Caki2 (cell line): Measurements from ENCODE around the gene ODF4. TPM values are rescaled to one million over a fixed set of nuclear protein-coding genes. Genes with fewer than 3 reads are reported as not detected.
A peak's percentile ranks its signal among the peaks of the same experiment; 100 is the strongest.
"Not testable (repeated sequence)": the region's sequence is repeated elsewhere in the genome, so short reads cannot be mapped to it uniquely, and the experiment has no call there.

Experiments used
- DNase-seq: peaks from one replicate; pipeline ENCODE4 v3.0.0-alpha.2; 2015; ENCODE audit warnings: low read depth
- in situ Hi-C: cut with HindIII; loops from 2 replicates; pipeline ENCODE4 v1.10.0; 2016; ENCODE audit warnings: low sequenced_read_pairs, low pct_unique_long_range_greater_than_20kb, mixed read lengths
- total RNA-seq: library from RNA; depleted of rRNA; stranded (reverse); fragments of >200 nt; shearing (Covaris generic); gene quantifications from 2 replicates; pipeline ENCODE4 v1.2.3, GENCODE V29; 2014; ENCODE audit warnings: low replicate concordance; rRNA removed

The ODF4 gene
- total RNA-seq, 1 experiment from 2014 or later: not detected

DNA sequence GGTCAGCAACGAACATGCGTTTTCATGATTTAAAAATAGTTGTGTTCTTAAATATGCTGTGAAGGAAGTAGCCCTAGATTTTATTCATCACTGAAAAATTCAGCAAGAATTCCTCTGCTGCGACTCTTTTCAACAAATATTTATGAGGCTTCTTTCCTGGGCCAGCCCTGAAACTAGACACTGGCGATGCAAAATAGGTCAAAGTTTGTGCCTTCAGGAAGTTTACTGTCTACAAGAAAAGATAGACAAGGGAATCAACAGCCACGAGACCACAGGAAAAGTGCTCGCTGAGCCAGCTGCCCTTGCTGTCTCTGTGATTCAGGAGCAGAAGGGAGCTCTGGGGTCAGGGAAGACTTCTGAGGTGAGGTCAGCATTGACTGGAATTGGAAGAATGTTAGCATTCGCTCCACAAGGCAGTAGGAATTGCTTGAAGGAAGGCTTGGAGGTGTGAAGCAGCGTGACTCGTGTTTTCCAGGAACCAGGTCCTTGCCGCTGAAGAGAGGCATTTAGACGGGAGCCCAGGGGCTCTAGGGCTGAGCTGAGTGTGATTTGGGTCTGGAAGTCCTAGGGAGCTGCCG is 45.2 kb downstream of the ODF4 start:
- peak; percentile 87 for DNase-seq
- in situ Hi-C loops: no loop called here

DNA sequence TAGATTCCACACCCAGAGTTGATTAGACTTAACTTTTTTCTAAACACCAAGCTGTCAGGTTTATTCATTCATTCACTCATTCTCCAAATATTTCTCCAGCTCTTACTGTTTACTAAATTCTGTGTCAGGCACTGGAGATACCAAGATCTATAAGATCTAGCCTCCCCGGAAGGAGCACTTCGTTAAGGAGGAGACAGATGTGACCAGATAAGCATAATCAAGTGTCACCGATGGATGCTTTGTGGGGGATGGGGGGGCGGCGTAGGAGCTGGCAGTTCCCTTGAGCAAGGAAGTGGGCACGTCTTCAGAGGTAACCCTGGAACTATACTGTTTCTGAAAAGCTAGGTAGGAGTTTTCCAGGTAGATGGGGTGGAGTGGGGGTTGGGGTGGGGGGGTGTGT is 47.2 kb downstream of the ODF4 start:
- in situ Hi-C loops: no loop called here
- DNase-seq: no peak

DNA sequence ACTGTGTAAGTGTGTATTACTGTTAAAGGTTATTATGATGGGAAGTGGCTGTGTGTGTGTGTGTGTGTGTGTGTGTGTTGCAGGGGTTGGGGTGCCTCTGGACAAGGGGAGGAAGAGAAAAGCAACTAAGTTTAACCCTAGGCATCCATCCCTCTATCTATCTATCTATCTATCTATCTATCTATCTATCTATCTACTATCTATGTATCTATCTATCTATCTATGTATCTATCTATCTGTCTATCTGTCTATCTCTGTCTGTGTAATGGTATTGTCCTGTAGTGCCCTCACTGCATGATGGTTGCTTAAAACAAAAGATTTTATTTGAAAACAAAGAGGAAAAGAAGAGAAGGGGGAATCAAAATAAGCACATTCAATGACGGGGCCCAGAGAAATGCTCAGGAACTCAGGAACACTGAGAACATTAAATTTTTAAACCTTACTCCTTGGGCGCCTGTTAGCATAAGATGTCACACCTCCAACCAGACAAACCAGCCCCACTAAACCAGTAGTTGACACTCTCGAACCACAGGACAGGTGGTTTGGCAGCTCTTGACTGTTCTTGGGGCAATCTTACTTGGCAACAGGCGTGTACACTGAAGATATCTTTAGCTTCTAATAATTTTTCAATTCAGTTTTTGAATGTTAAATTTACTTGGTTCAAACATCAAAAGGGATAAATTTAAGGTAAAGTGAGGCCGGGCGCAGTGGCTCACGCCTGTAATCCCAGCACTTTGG is 48.4 kb downstream of the ODF4 start:
- in situ Hi-C loops: no loop called here
- DNase-seq: no peak

DNA sequence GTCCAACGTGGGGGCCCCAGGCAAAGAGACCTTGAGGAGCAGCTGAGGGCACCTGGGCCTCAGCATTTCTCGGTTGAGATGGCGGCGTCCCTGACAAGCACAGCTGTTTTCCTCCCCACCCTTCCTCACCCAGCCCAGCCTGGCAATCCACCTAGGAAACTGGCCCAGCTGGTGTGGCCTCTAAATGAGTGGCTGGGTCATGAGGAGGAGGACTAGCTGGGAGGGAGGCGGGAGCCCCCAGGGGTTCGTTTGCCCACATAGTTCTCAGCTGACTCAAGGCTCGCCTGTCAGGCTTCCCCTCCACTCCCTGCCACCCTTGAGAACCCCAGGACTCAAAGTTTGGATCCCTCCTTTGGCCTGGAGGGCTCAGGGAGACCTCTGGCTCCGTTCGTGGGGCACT is 52.1 kb downstream of the ODF4 start:
- in situ Hi-C loops: no loop called here
- DNase-seq: no peak

DNA sequence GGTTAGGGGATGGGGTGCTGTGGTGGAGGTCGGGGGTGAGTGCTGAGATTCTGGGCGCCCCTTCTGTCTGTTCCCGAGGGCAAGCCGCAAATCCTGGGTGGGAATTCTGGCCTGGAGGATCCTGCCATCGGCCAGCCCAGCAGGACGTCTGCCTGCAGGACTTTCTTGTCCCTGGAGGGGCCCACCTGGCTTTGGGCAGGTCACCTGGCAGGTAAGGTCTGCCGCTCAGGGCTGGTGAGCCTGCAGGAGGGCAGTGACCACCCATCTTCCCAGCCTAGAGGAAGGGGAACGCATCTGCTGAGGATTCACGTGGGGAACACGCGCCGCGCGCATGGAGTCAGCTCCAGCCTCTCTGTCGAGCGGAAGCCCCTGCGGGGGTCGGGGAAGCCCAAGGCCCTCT is 52.6 kb downstream of the ODF4 start:
- no peak for DNase-seq
- in situ Hi-C loops: no loop called here

DNA sequence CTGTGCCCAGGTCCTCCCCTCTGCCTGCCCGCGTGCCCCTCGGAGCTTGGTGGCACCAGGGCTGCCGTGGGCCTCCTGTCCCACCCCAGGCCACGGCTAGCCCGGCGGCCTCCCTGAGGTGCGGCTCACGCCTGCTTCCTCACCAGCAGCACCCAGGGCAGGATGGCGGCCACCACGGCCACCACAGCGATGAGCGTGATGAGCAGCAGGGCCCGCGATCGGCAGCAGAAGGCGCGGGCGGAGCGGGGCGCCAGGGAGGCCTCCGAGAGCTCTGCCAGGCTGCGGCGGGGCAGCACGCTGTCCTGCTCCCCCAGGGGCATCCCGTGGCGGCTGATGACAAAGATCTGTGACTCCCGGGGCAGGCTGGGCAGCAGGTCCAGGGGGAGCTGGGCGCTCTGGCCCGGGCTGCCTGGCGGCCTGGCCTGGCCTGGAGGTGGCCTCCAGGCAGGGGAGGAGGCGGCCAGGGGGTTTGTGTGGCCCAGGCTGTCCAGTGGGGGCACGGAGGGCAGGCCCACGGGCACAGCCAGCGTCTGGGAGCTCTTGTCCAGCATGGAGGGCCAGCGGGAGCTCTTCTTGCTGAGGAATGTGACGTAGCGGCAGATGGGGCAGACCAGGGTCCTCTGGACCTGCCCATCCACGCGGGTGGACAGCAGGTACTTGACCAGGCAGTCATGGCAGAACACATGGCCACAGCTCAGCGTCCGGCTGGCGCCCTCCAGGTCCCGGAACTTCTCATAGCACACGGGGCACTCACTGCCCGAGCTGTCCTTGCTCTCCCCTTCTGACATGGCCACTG is 53.2 kb downstream of the ODF4 start:
- no peak for DNase-seq
- in situ Hi-C loops: no loop called here

DNA sequence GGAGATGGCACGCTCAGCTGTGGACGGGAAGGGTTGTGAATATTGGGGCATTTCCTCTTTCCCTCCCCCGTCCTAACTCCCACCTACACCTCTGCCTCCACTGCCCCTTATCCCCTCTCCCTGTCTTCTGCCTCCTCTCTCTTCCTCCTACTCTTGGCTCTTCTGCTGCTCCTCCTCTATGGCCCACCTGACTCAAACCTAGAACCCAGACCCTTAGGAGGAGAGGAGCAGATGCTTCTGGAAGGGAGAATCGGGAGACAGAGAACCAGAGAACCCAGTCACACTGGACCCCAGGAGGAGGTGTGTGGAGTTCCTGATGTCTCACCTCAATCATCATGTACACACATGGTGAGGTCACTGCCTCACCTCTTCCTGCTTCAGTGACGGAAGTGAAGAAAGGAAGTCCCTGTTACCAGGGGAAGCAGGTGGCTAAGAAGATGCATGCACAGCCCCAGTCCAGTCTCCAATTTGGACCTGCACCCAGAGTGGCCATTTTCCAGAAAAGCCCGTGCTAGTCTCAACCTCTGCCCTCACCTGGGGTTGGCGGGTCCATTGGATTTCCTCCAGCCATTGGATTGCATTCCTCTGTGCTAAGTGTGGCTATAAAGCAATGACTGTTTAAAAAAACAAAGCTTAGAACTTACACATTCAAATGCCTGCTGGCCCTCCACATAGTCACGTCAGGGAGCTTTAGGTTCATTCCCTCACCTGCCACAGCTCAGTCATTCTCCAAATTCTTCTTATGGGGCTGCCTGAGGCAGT is 54.0 kb downstream of the ODF4 start:
- DNase-seq: no peak
- in situ Hi-C loops: no loop called here

DNA sequence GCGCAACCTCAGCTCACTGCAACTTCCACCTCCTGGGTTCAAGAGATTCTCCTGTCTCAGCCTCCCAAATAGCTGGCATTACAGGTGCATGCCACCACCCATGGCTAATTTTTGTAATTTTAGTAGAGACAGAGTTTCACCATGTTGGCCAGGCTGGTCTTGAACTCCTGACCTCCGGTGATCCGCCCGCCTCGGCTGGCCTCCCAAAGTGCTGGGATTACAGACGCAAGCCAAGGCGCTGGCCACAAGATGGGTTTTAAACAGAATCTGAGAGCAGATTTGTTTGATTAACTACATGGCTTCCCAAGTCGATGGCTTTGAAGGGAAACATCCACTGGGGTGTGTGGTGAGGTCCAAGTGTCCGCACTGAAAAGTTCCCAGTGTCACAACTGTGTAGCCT is 54.9 kb downstream of the ODF4 start:
- DNase-seq, in situ Hi-C loops: not testable (repeated sequence)

Other genes starting within 250 kb of the ODF4 start
- gene ALOXE3, start 221.3 kb upstream of the ODF4 start, total RNA-seq: not detected in 2 replicates
- 5.3 TPM in 1 of 2 replicates, not detected in the other for gene HES7, start 215.7 kb upstream of the ODF4 start, total RNA-seq
- gene PER1, start 187.4 kb upstream of the ODF4 start, total RNA-seq: 3.2 and 5.6 TPM in 2 replicates
- 0.09 TPM in 1 of 2 replicates, not detected in the other for gene VAMP2, start 176.9 kb upstream of the ODF4 start, total RNA-seq
- gene TMEM107, start 163.5 kb upstream of the ODF4 start, total RNA-seq: 47.8 and 62.4 TPM in 2 replicates
- 7.0 and 8.7 TPM in 2 replicates for gene BORCS6, start 149.7 kb upstream of the ODF4 start, total RNA-seq
- gene AURKB, start 129.3 kb upstream of the ODF4 start, total RNA-seq: 67.6 and 78.3 TPM in 2 replicates
- 0.38 and 1.2 TPM in 2 replicates for gene CTC1, start 91.8 kb upstream of the ODF4 start, total RNA-seq
- 30.2 and 38.5 TPM in 2 replicates for gene PFAS, start 90.6 kb upstream of the ODF4 start, total RNA-seq
- gene RANGRF, start 51.2 kb upstream of the ODF4 start, total RNA-seq: 13.8 and 28.6 TPM in 2 replicates
- gene SLC25A35, start 44.4 kb upstream of the ODF4 start, total RNA-seq: 0.81 TPM in 1 of 2 replicates, not detected in the other
- not detected in 2 replicates for gene ARHGEF15, start 29.6 kb upstream of the ODF4 start, total RNA-seq
- gene RPL26, start 43.4 kb downstream of the ODF4 start, total RNA-seq: 2,280 and 2,521 TPM in 2 replicates
- not detected in 2 replicates for gene RNF222, start 58.0 kb downstream of the ODF4 start, total RNA-seq
- gene NDEL1, start 96.0 kb downstream of the ODF4 start, total RNA-seq: 29.1 and 46.7 TPM in 2 replicates